ENCODE measurements around the gene PODXL2. TPM values are rescaled to one million over a fixed set of nuclear protein-coding genes. Genes with fewer than 3 reads are reported as not detected.

PODXL2 gene
- total and polyA plus RNA-seq, 2 experiments from 2014 or later: 18.4 to 57.6 TPM

DNA sequence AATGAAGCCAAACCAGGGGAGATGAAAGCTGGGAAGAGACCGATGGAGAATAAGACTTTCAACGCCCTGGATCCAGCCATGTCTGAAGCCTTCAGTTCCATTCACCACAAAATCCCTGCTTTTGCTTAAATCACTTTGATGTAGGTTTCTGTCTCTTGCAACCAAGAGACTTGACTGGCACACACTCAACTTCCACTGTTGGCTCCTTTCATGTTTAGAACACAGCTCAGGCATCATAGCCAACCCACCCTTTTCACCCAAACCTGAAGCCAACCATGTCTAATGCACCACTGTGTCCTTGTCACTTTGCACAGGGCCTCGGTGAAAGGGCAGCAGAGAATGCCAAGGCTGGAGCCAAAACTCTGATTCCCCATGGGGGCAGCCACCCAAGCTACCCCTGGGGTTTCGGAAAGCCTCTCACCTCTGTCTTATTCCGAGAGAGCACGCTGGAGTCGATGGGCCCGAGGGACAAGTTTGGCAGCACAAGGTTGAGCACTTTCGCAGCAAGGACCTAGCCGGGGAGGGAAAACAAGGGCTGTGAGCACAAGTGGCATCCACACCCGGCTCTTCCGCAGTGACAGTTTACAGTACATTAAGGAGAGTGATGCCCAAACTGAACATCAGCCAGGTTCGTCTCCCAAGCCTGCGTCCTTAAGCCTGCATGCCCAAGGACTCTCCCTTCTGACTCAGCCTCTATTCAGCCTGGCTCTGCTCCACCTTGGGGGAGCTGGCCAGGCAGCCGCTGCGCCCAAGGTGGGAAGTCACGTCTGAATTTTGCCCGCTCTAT is 81.4 kb downstream of the PODXL2 start:
- TF ChIP-seq, protein P1, sequence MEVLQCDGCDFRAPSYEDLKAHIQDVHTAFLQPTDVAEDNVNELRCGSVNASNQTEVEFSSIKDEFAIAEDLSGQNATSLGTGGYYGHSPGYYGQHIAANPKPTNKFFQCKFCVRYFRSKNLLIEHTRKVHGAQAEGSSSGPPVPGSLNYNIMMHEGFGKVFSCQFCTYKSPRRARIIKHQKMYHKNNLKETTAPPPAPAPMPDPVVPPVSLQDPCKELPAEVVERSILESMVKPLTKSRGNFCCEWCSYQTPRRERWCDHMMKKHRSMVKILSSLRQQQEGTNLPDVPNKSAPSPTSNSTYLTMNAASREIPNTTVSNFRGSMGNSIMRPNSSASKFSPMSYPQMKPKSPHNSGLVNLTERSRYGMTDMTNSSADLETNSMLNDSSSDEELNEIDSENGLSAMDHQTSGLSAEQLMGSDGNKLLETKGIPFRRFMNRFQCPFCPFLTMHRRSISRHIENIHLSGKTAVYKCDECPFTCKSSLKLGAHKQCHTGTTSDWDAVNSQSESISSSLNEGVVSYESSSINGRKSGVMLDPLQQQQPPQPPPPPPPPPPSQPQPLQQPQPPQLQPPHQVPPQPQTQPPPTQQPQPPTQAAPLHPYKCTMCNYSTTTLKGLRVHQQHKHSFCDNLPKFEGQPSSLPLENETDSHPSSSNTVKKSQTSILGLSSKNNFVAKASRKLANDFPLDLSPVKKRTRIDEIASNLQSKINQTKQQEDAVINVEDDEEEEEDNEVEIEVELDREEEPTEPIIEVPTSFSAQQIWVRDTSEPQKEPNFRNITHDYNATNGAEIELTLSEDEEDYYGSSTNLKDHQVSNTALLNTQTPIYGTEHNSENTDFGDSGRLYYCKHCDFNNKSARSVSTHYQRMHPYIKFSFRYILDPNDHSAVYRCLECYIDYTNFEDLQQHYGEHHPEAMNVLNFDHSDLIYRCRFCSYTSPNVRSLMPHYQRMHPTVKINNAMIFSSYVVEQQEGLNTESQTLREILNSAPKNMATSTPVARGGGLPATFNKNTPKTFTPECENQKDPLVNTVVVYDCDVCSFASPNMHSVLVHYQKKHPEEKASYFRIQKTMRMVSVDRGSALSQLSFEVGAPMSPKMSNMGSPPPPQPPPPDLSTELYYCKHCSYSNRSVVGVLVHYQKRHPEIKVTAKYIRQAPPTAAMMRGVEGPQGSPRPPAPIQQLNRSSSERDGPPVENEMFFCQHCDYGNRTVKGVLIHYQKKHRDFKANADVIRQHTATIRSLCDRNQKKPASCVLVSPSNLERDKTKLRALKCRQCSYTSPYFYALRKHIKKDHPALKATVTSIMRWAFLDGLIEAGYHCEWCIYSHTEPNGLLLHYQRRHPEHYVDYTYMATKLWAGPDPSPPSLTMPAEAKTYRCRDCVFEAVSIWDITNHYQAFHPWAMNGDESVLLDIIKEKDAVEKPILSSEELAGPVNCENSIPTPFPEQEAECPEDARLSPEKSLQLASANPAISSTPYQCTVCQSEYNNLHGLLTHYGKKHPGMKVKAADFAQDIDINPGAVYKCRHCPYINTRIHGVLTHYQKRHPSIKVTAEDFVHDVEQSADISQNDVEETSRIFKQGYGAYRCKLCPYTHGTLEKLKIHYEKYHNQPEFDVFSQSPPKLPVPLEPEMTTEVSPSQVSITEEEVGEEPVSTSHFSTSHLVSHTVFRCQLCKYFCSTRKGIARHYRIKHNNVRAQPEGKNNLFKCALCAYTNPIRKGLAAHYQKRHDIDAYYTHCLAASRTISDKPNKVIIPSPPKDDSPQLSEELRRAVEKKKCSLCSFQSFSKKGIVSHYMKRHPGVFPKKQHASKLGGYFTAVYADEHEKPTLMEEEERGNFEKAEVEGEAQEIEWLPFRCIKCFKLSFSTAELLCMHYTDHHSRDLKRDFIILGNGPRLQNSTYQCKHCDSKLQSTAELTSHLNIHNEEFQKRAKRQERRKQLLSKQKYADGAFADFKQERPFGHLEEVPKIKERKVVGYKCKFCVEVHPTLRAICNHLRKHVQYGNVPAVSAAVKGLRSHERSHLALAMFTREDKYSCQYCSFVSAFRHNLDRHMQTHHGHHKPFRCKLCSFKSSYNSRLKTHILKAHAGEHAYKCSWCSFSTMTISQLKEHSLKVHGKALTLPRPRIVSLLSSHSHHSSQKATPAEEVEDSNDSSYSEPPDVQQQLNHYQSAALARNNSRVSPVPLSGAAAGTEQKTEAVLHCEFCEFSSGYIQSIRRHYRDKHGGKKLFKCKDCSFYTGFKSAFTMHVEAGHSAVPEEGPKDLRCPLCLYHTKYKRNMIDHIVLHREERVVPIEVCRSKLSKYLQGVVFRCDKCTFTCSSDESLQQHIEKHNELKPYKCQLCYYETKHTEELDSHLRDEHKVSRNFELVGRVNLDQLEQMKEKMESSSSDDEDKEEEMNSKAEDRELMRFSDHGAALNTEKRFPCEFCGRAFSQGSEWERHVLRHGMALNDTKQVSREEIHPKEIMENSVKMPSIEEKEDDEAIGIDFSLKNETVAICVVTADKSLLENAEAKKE (CRISPR knock-in tag; IDR thresholded peaks at IDR 0.05): no peak
- TF ChIP-seq ZNF331 (CRISPR knock-in tag; IDR thresholded peaks at IDR 0.05; ENCODE audit: low read depth) (no peak), CREB1 (CRISPR knock-in tag; IDR thresholded peaks at IDR 0.05; ENCODE audit: low read depth) (no peak), EZH2 (IDR thresholded peaks at IDR 0.05; ENCODE audit: low read depth, unreplicated experiment) (no peak), JUNB (IDR thresholded peaks at IDR 0.05; ENCODE audit: unreplicated experiment) (no peak)
- TF ChIP-seq, protein P2, sequence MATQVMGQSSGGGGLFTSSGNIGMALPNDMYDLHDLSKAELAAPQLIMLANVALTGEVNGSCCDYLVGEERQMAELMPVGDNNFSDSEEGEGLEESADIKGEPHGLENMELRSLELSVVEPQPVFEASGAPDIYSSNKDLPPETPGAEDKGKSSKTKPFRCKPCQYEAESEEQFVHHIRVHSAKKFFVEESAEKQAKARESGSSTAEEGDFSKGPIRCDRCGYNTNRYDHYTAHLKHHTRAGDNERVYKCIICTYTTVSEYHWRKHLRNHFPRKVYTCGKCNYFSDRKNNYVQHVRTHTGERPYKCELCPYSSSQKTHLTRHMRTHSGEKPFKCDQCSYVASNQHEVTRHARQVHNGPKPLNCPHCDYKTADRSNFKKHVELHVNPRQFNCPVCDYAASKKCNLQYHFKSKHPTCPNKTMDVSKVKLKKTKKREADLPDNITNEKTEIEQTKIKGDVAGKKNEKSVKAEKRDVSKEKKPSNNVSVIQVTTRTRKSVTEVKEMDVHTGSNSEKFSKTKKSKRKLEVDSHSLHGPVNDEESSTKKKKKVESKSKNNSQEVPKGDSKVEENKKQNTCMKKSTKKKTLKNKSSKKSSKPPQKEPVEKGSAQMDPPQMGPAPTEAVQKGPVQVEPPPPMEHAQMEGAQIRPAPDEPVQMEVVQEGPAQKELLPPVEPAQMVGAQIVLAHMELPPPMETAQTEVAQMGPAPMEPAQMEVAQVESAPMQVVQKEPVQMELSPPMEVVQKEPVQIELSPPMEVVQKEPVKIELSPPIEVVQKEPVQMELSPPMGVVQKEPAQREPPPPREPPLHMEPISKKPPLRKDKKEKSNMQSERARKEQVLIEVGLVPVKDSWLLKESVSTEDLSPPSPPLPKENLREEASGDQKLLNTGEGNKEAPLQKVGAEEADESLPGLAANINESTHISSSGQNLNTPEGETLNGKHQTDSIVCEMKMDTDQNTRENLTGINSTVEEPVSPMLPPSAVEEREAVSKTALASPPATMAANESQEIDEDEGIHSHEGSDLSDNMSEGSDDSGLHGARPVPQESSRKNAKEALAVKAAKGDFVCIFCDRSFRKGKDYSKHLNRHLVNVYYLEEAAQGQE (IDR thresholded peaks at IDR 0.05; ENCODE audit: unreplicated experiment): no peak
- TF ChIP-seq, protein P3, sequence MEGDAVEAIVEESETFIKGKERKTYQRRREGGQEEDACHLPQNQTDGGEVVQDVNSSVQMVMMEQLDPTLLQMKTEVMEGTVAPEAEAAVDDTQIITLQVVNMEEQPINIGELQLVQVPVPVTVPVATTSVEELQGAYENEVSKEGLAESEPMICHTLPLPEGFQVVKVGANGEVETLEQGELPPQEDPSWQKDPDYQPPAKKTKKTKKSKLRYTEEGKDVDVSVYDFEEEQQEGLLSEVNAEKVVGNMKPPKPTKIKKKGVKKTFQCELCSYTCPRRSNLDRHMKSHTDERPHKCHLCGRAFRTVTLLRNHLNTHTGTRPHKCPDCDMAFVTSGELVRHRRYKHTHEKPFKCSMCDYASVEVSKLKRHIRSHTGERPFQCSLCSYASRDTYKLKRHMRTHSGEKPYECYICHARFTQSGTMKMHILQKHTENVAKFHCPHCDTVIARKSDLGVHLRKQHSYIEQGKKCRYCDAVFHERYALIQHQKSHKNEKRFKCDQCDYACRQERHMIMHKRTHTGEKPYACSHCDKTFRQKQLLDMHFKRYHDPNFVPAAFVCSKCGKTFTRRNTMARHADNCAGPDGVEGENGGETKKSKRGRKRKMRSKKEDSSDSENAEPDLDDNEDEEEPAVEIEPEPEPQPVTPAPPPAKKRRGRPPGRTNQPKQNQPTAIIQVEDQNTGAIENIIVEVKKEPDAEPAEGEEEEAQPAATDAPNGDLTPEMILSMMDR (conservative IDR thresholded peaks at IDR 0.05; ENCODE audit: low read depth in 2 of 2): no peak
- TF ChIP-seq, protein P4, sequence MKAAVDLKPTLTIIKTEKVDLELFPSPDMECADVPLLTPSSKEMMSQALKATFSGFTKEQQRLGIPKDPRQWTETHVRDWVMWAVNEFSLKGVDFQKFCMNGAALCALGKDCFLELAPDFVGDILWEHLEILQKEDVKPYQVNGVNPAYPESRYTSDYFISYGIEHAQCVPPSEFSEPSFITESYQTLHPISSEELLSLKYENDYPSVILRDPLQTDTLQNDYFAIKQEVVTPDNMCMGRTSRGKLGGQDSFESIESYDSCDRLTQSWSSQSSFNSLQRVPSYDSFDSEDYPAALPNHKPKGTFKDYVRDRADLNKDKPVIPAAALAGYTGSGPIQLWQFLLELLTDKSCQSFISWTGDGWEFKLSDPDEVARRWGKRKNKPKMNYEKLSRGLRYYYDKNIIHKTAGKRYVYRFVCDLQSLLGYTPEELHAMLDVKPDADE (IDR thresholded peaks at IDR 0.05): no peak
- H3K4me2 ChIP-seq: no peak overlapping the region

More for the DNA sequence above, 81.4 kb downstream of the PODXL2 start:
- Histone ChIP-seq H3K36me3 (ENCODE audit: insufficient read depth) (no peaks in the 10 kb centered on the region), H3K4me3 (no peak overlapping the region), H3K4me1 (ENCODE audit: insufficient read depth) (peaks cover 9% of the 10 kb centered on the region), H3K79me2 (replicated peaks; ENCODE audit: insufficient read depth) (no peaks in the 10 kb centered on the region), H4K20me1 (replicated peaks; ENCODE audit: insufficient read depth) (no peaks in the 10 kb centered on the region), H3F3A (replicated peaks; ENCODE audit: low read depth) (no peaks in the 10 kb centered on the region), H3K9me2 (ENCODE audit: insufficient read depth) (no peaks in the 10 kb centered on the region), H2AFZ (no peak overlapping the region), H3K27ac (ENCODE audit: low read depth) (no peak overlapping the region), H3K27me3 (ENCODE audit: insufficient read depth) (no peaks in the 10 kb centered on the region)
- ATAC-seq: no peak
- peaks cover 11% of the 10 kb centered on the region for H3K27me3 Mint-ChIP-seq (ENCODE audit: insufficient read depth, low read depth, poor library complexity)
- peaks cover 35% of the 10 kb centered on the region for H3K4me1 Mint-ChIP-seq
- no peak overlapping the region for H3K4me3 Mint-ChIP-seq
- no peaks in the 10 kb centered on the region for H3K36me3 Mint-ChIP-seq (ENCODE audit: low read depth)
- DNase-seq (ENCODE audit: low spot score): no peak
- H3K27ac Mint-ChIP-seq: no peak overlapping the region
- no peaks in the 10 kb centered on the region for H3K9me3 Mint-ChIP-seq
